ENCODE data around the gene RDH16.
"Not testable (repeated sequence)": the region's sequence is repeated elsewhere in the genome, so short reads cannot be mapped to it uniquely, and the experiment has no call there.

- TF ChIP-seq CTCF (IDR thresholded peaks at IDR 0.05); POLR2AphosphoS5 (IDR thresholded peaks at IDR 0.05; ENCODE audit: insufficient read depth in 1 of 2, low read depth in 1 of 2); POLR2A (IDR thresholded peaks at IDR 0.05): not testable (repeated sequence)
Measured at GRCh38 chr12:56963557-56963956, 6.1 kb upstream of the RDH16 start.
